IMR-90 (cell line): Measurements from ENCODE around the gene MOB4. TPM values are rescaled to one million over a fixed set of nuclear protein-coding genes. Genes with fewer than 3 reads are reported as not detected.

Experiments
- ATAC-seq: fragments of 200-7000 bp; cut with Tn5 transposase; 2 replicates; pipeline ENCODE4 v1.9.1; 2020; ENCODE audit warnings: low read depth, mild to moderate bottlenecking, moderate library complexity
- BruUV-seq: library from RNA; stranded (reverse); fragments of 400-500 nt; replicated peaks from 2 replicates; lab custom pipeline; 2021; lab: Mats Ljungman, UMichigan
- CTCF ChIA-PET: fragments of 300-600 bp; formaldehyde crosslinking; extraction: SDS; loops from one replicate; lab custom pipeline; 2021; ENCODE audit warnings: antibody characterized with exemption; lab: Yijun Ruan, JAX
- POLR2A ChIA-PET: fragments of 300-600 bp; sonication (Branson Sonifier 250); formaldehyde crosslinking; loops from one replicate; lab custom pipeline; 2022; ENCODE audit warnings: antibody characterized with exemption; ENCODE audit not compliant: unreplicated experiment; lab: Charles Lee
- DNase-seq: peaks from one replicate; pipeline ENCODE4 v3.0.0; 2013
- H2AFZ ChIP-seq: replicated peaks from 2 replicates; pipeline ENCODE3; 2013; ENCODE audit warnings: low read length, mild to moderate bottlenecking; ENCODE audit not compliant: poor library complexity
- H2AK5ac ChIP-seq: 2 replicates; pipeline ENCODE4 v1.6.1; 2013; ENCODE audit warnings: low read depth, low read length, inconsistent platforms
- H2AK9ac ChIP-seq: replicated peaks from 2 replicates; pipeline ENCODE3; 2013; ENCODE audit warnings: mild to moderate bottlenecking, low read depth, low read length, moderate library complexity; ENCODE audit not compliant: poor library complexity
- H2BK120ac ChIP-seq: 2 replicates; pipeline ENCODE4 v1.6.1; 2013; ENCODE audit warnings: low read depth, low read length, inconsistent platforms
- H2BK15ac ChIP-seq: 3 replicates; pipeline ENCODE4 v1.6.1; 2013; ENCODE audit warnings: low read depth, low read length, inconsistent platforms
- H2BK20ac ChIP-seq: 2 replicates; pipeline ENCODE4 v1.6.1; 2013; ENCODE audit warnings: low read depth, mild to moderate bottlenecking, inconsistent platforms, low read length, moderate library complexity
- H2BK5ac ChIP-seq: 2 replicates; pipeline ENCODE4 v1.6.1; 2013; ENCODE audit warnings: mild to moderate bottlenecking, low read depth, low read length, inconsistent platforms; ENCODE audit not compliant: poor library complexity, severe bottlenecking
- H3K14ac ChIP-seq: replicated peaks from 2 replicates; pipeline ENCODE4 v1.6.1; 2013; ENCODE audit warnings: low read depth, low read length, inconsistent platforms
- H3K18ac ChIP-seq: 2 replicates; pipeline ENCODE4 v1.6.1; 2013; ENCODE audit warnings: low read depth, low read length, control low read depth
- H3K23ac ChIP-seq: 2 replicates; pipeline ENCODE4 v1.6.1; 2013; ENCODE audit warnings: low read depth, low read length, inconsistent platforms
- H3K27ac ChIP-seq: 2 replicates; pipeline ENCODE4 v1.5.1; 2013; ENCODE audit warnings: mild to moderate bottlenecking, control low read depth, low read length; ENCODE audit not compliant: insufficient read depth
- H3K27me3 ChIP-seq: 2 replicates; pipeline ENCODE4 v1.6.1; 2013; ENCODE audit warnings: low read length; ENCODE audit not compliant: control insufficient read depth, insufficient read depth
- H3K36me3 ChIP-seq: 2 replicates; pipeline ENCODE4 v1.6.1; 2013; ENCODE audit warnings: low read length, mixed read lengths; ENCODE audit not compliant: control insufficient read depth, insufficient read depth
- H3K4ac ChIP-seq: 2 replicates; pipeline ENCODE4 v1.6.1; 2013; ENCODE audit warnings: low read depth, low read length, inconsistent platforms
- H3K4me1 ChIP-seq: 2 replicates; pipeline ENCODE4 v1.6.1; 2013; ENCODE audit warnings: low read length, mixed read lengths; ENCODE audit not compliant: control insufficient read depth, insufficient read depth
- H3K4me2 ChIP-seq: 2 replicates; pipeline ENCODE4 v1.6.1; 2013; ENCODE audit warnings: low read depth, mild to moderate bottlenecking, control low read depth, low read length, moderate library complexity
- H3K4me3 ChIP-seq: 2 replicates; pipeline ENCODE4 v1.5.1; 2013; ENCODE audit warnings: low read depth, mild to moderate bottlenecking, control low read depth, low read length, moderate library complexity; ENCODE audit not compliant: insufficient read depth
- H3K56ac ChIP-seq: 2 replicates; pipeline ENCODE4 v1.6.1; 2013; ENCODE audit warnings: low read length, inconsistent platforms; ENCODE audit not compliant: insufficient read depth; ENCODE audit errors: extremely low read depth
- H3K79me1 ChIP-seq, 2 experiments: 2 replicates each; pipeline ENCODE4 v1.6.1; 2013; ENCODE audit warnings: low read length in 2 of 2, inconsistent platforms in 1 of 2, low read depth in 1 of 2
- H3K9ac ChIP-seq: 2 replicates; pipeline ENCODE4 v1.6.1; 2013; ENCODE audit warnings: low read depth, low read length, control low read depth
- H3K9me1 ChIP-seq: 2 replicates; pipeline ENCODE4 v1.6.1; 2013; ENCODE audit warnings: low read length, inconsistent platforms; ENCODE audit not compliant: insufficient read depth
- H3K9me3 ChIP-seq: 2 replicates; pipeline ENCODE4 v1.6.1; 2013; ENCODE audit warnings: low read length; ENCODE audit not compliant: control insufficient read depth, insufficient read depth
- H4K20me1 ChIP-seq: 2 replicates; pipeline ENCODE4 v1.6.1; 2013; ENCODE audit warnings: low read length, inconsistent platforms; ENCODE audit not compliant: insufficient read depth
- H4K5ac ChIP-seq: 2 replicates; pipeline ENCODE4 v1.6.1; 2013; ENCODE audit warnings: mild to moderate bottlenecking, low read depth, low read length, control low read depth
- H4K8ac ChIP-seq, 2 experiments: 2 replicates each; pipeline ENCODE4 v1.6.1; 2013; ENCODE audit warnings: low read depth in 2 of 2, low read length in 2 of 2, control low read depth in 1 of 2, inconsistent platforms in 1 of 2
- H4K91ac ChIP-seq: 2 replicates; pipeline ENCODE4 v1.6.1; 2013; ENCODE audit warnings: low read depth, low read length, inconsistent platforms; ENCODE audit not compliant: insufficient read depth
- CEBPB ChIP-seq: IDR thresholded peaks from 2 replicates; pipeline ENCODE4 v1.6.1; 2012; ENCODE audit warnings: low read depth, low read length, improper control_type of control experiment
- FOS ChIP-seq: fragments of 150-350 bp; IDR thresholded peaks from 2 replicates; pipeline ENCODE4 v1.6.1; 2016; ENCODE audit warnings: low read depth, low read length
- MAFK ChIP-seq: IDR thresholded peaks from 2 replicates; pipeline ENCODE4 v1.6.1; 2012; ENCODE audit warnings: low read depth, low read length, improper control_type of control experiment
- MAZ ChIP-seq: IDR thresholded peaks from 2 replicates; pipeline ENCODE4 v1.6.1; 2012; ENCODE audit warnings: low read depth, mild to moderate bottlenecking, low read length, improper control_type of control experiment, moderate library complexity, borderline replicate concordance
- MXI1 ChIP-seq: IDR thresholded peaks from 2 replicates; pipeline ENCODE4 v1.6.1; 2012; ENCODE audit warnings: low read depth, mild to moderate bottlenecking, low read length, moderate library complexity, borderline replicate concordance
- NFE2L2 ChIP-seq: fragments of 150-350 bp; IDR thresholded peaks from 2 replicates; pipeline ENCODE4 v1.6.1; 2016; ENCODE audit warnings: low read depth, mild to moderate bottlenecking, low read length
- POLR2A ChIP-seq: IDR thresholded peaks from 2 replicates; pipeline ENCODE4 v1.6.1; 2012; ENCODE audit warnings: mild to moderate bottlenecking, low read depth, low read length
- RAD21 ChIP-seq: IDR thresholded peaks from 2 replicates; pipeline ENCODE4 v1.6.1; 2012; ENCODE audit warnings: low read length, improper control_type of control experiment
- RCOR1 ChIP-seq: IDR thresholded peaks from 2 replicates; pipeline ENCODE4 v1.6.1; 2012; ENCODE audit warnings: mild to moderate bottlenecking, low read length, improper control_type of control experiment; ENCODE audit not compliant: insufficient replicate concordance
- RFX5 ChIP-seq: IDR thresholded peaks from 2 replicates; pipeline ENCODE4 v1.8.0; 2012; ENCODE audit warnings: low read depth, mild to moderate bottlenecking, low read length, moderate library complexity
- WGBS, 2 experiments: methylation state at CpG; one replicate each; pipeline versions ENCODE4 v1.1.5 to v1.1.7; 2013; ENCODE audit warnings: missing lambda C conversion rate in 2 of 2; ENCODE audit not compliant: insufficient read length in 1 of 2; ENCODE audit errors: extremely low coverage in 2 of 2; 5-methylcytosine and 5-hydroxymethylcytosine counted together
- dilution Hi-C: fragments of 300-500 bp; cut with HindIII; formaldehyde crosslinking; loops from one replicate; pipeline ENCODE4 v1.14.3; 2018; ENCODE audit warnings: low sequenced_read_pairs; ENCODE audit not compliant: unreplicated experiment
- in situ Hi-C: fragments of 300-500 bp; cut with MboI; formaldehyde crosslinking; loops from 3 replicates; pipeline ENCODE4 v1.14.3; 2019; ENCODE audit warnings: low sequenced_read_pairs, inconsistent platforms, mixed read lengths
- intact Hi-C: fragments of 100-400 bp; cut with micrococcal nuclease; formaldehyde crosslinking; loops from 2 replicates; pipeline ENCODE4 v1.10.0; 2022
- polyA plus RNA-seq, 3 experiments: library from polyadenylated mRNA; depleted of rRNA; stranded (reverse); fragments of >200 nt; gene quantifications; 2 replicates each; pipeline ENCODE4 v1.2.3, GENCODE V29; 2012; ENCODE audit warnings: low replicate concordance in 1 of 3
- total RNA-seq: library from RNA; depleted of rRNA; stranded (reverse); fragments of >200 nt; gene quantifications from 2 replicates; pipeline ENCODE4 v1.2.3, GENCODE V29; 2012
- TF ChIP-seq, protein P1 (sequence below): conservative IDR thresholded peaks from 2 replicates; pipeline ENCODE4 v1.5.1; 2012; ENCODE audit warnings: mild to moderate bottlenecking, low read depth, low read length, improper control_type of control experiment
- TF ChIP-seq, protein P2 (sequence below): fragments of 150-350 bp; IDR thresholded peaks from 2 replicates; pipeline ENCODE4 v1.6.1; 2016; ENCODE audit warnings: low read depth, mild to moderate bottlenecking, low read length, moderate library complexity, borderline replicate concordance

MOB4 gene
- total and polyA plus RNA-seq, 2 of the 4 experiments (the other 2 are of a cell fraction): 34.8 to 36.0 TPM

DNA sequence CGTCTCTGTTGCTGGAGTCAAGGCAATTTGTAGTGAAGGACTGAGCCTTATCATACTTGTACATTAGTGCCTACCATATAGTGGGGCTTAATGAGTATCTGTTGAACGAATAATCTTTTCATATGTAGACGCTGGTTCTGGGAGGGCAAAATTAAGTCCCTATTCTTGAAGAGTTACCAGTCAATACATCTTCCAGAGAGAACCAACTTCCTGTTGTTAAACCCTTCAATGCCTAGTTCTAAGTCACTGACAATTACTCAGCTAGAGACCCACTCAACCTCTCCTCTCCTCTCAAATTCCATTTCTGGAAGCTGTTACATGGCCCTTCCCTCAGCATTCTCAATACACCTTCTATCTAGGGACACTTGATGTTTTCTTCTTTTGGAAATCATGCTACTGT, 1.1 kb upstream of the MOB4 start:
- Histone ChIP-seq H3K56ac (peak overlapping the region; percentile 58; the same call in 1 of the 2 replicates), H3K4me1 (peaks cover 4% of the 10 kb centered on the region; the same call in 1 of the 2 replicates), H3K9me3 (no peaks in the 10 kb centered on the region), H3K4me3 (peak overlapping the region; percentile 80; the same call in 1 of the 2 replicates), H3K23ac (peak overlapping the region; percentile 79; the same call in 1 of the 2 replicates), H2AFZ (peak overlapping the region; percentile 68), H3K9me1 (0 out of 2 replicates have a peak, but pooled peaks cover 3% of the 10 kb centered on the region), H2BK120ac (no peak overlapping the region; the same call in 1 of the 2 replicates), H2BK5ac (peak overlapping the region; percentile 83), H3K79me1 (0 out of 4 replicates have a peak, but pooled peaks cover 0 to 8% of the 10 kb centered on the region in 2 experiments), H3K4me2 (peak overlapping the region; percentile 83; the same call in 1 of the 2 replicates), H4K8ac (peak overlapping the region; percentile 40 to 87; a peak in 3 of 4 replicates), H3K18ac (peak overlapping the region; percentile 28; the same call in 1 of the 2 replicates), H3K27me3 (no peaks in the 10 kb centered on the region), H2BK20ac (no peak overlapping the region), H4K20me1 (no peaks in the 10 kb centered on the region; the same call in 1 of the 2 replicates), H4K5ac (peak overlapping the region; percentile 33; the same call in 1 of the 2 replicates), H3K36me3 (no peaks in the 10 kb centered on the region), H2BK15ac (0 out of 3 replicates have a peak overlapping the region, but pooled peaks have one; percentile 2), H3K4ac (peak overlapping the region; percentile 90; the same call in 1 of the 2 replicates), H3K14ac (peak overlapping the region; percentile 89; the same call in 1 of the 2 replicates), H3K27ac (no peak overlapping the region), H3K9ac (peak overlapping the region; percentile 80; the same call in 1 of the 2 replicates), H4K91ac (no peak overlapping the region; the same call in 1 of the 2 replicates), H2AK5ac (no peak overlapping the region), H2AK9ac (no peak overlapping the region)
- no peak for TF ChIP-seq POLR2A
- no peak for TF ChIP-seq MAZ
- TF ChIP-seq RCOR1: no peak
- TF ChIP-seq RFX5: no peak
- no peak for TF ChIP-seq MAFK
- no peak for TF ChIP-seq RAD21
- TF ChIP-seq, protein P1, sequence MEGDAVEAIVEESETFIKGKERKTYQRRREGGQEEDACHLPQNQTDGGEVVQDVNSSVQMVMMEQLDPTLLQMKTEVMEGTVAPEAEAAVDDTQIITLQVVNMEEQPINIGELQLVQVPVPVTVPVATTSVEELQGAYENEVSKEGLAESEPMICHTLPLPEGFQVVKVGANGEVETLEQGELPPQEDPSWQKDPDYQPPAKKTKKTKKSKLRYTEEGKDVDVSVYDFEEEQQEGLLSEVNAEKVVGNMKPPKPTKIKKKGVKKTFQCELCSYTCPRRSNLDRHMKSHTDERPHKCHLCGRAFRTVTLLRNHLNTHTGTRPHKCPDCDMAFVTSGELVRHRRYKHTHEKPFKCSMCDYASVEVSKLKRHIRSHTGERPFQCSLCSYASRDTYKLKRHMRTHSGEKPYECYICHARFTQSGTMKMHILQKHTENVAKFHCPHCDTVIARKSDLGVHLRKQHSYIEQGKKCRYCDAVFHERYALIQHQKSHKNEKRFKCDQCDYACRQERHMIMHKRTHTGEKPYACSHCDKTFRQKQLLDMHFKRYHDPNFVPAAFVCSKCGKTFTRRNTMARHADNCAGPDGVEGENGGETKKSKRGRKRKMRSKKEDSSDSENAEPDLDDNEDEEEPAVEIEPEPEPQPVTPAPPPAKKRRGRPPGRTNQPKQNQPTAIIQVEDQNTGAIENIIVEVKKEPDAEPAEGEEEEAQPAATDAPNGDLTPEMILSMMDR: no peak
- no peak for TF ChIP-seq NFE2L2
- TF ChIP-seq MXI1: no peak
- no peak for TF ChIP-seq FOS
- TF ChIP-seq CEBPB: no peak
- TF ChIP-seq, protein P2, sequence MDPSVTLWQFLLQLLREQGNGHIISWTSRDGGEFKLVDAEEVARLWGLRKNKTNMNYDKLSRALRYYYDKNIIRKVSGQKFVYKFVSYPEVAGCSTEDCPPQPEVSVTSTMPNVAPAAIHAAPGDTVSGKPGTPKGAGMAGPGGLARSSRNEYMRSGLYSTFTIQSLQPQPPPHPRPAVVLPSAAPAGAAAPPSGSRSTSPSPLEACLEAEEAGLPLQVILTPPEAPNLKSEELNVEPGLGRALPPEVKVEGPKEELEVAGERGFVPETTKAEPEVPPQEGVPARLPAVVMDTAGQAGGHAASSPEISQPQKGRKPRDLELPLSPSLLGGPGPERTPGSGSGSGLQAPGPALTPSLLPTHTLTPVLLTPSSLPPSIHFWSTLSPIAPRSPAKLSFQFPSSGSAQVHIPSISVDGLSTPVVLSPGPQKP: no peak
- ChIA-PET POLR2A (no interaction called here), CTCF (no interaction called here)
- no peak for ATAC-seq
- WGBS, 2 experiments: no CpG with 5 or more reads among the region's 3 CpGs
- intact Hi-C loops: loop anchor here (5.0 kb wide), 2 partner anchors 158 to 193 kb away; partner anchors contain the start of gene MARS2
- dilution Hi-C loops: no loop called here
- in situ Hi-C loops: loop anchor here (10.0 kb wide), 1 partner anchor 190 kb away; the partner anchor contains the start of gene MARS2
- BruUV-seq: no TSS peak
- DNase-seq: no peak
